ENCODE measurements around the gene CATSPERB.

The CATSPERB gene

GRCh38 chr14:91754819-91755218 lies 22.9 kb upstream of the CATSPERB start:
- Histone ChIP-seq H3K4me3 (ENCODE audit: control insufficient read depth in 1 of 7, extremely low read depth in 1 of 7, insufficient read depth in 4 of 7, low read depth in 2 of 7, low read length in 6 of 7) (no peak overlapping the region), H3K27me3 (replicated peaks in 2 of 5; ENCODE audit: control insufficient read depth in 4 of 5, insufficient read depth in 5 of 5, low read length in 4 of 5) (no peaks in the 10 kb centered on the region), H3K27ac (ENCODE audit: insufficient read depth in 1 of 2, low read depth in 1 of 2, low read length in 2 of 2, poor library complexity in 1 of 2, severe bottlenecking in 2 of 2) (no peak overlapping the region), H3K36me3 (ENCODE audit: control insufficient read depth in 4 of 4, insufficient read depth in 4 of 4, low read length in 3 of 4) (peaks cover 0 to 3% (median 2%) of the 10 kb centered on the region in 4 experiments), H3K9me3 (ENCODE audit: control extremely low read depth in 1 of 5, control insufficient read depth in 4 of 5, insufficient read depth in 2 of 5, low read depth in 1 of 5, low read length in 4 of 5) (peaks cover 0 to 10% (median 0%) of the 10 kb centered on the region in 5 experiments), H3K4me1 (ENCODE audit: control extremely low read depth in 1 of 4, control insufficient read depth in 4 of 4, insufficient read depth in 4 of 4, low read length in 3 of 4) (no peaks in the 10 kb centered on the region)
- no peak for DNase-seq
- CTCF ChIA-PET: no interaction called here
- WGBS (ENCODE audit: insufficient coverage): no CpG with 5 or more reads among the region's 1 CpG
- POLR2A ChIA-PET: no interaction called here

- WGBS (ENCODE audit: insufficient coverage): no CpG with 5 or more reads among the region's 1 CpG
- POLR2A ChIA-PET: no interaction called here
Observed at GRCh38 chr14:91754185-91754584, 22.3 kb upstream of the CATSPERB start.

GRCh38 chr14:91753501-91754128 lies 21.7 kb upstream of the CATSPERB start:
- H3K9me3 ChIP-seq (ENCODE audit: control extremely low read depth in 1 of 5, control insufficient read depth in 4 of 5, insufficient read depth in 2 of 5, low read depth in 1 of 5, low read length in 4 of 5): peaks cover 0 to 3% (median 0%) of the 10 kb centered on the region in 5 experiments
- no peaks in the 10 kb centered on the region for H3K4me1 ChIP-seq (ENCODE audit: control extremely low read depth in 1 of 4, control insufficient read depth in 4 of 4, insufficient read depth in 4 of 4, low read length in 3 of 4)
- no peaks in the 10 kb centered on the region for H3K27me3 ChIP-seq (replicated peaks in 2 of 5; ENCODE audit: control insufficient read depth in 4 of 5, insufficient read depth in 5 of 5, low read length in 4 of 5)
- H3K36me3 ChIP-seq (ENCODE audit: control insufficient read depth in 4 of 4, insufficient read depth in 4 of 4, low read length in 3 of 4): no peaks in the 10 kb centered on the region
- 84% methylated on average over 2 of the region's 4 CpGs for WGBS (ENCODE audit: insufficient coverage)
- no peak overlapping the region for H3K27ac ChIP-seq (ENCODE audit: insufficient read depth in 1 of 2, low read depth in 1 of 2, low read length in 2 of 2, poor library complexity in 1 of 2, severe bottlenecking in 2 of 2)
- no peak overlapping the region for H3K4me3 ChIP-seq (ENCODE audit: control insufficient read depth in 1 of 7, extremely low read depth in 1 of 7, insufficient read depth in 4 of 7, low read depth in 2 of 7, low read length in 6 of 7)
- POLR2A ChIA-PET: no interaction called here
- CTCF ChIA-PET: no interaction called here
- no peak for DNase-seq

More at GRCh38 chr14:91754185-91754584, 22.3 kb upstream of the CATSPERB start:
- Histone ChIP-seq H3K9me3 (ENCODE audit: control extremely low read depth in 1 of 5, control insufficient read depth in 4 of 5, insufficient read depth in 2 of 5, low read depth in 1 of 5, low read length in 4 of 5) (peaks cover 0 to 4% (median 0%) of the 10 kb centered on the region in 5 experiments), H3K27me3 (replicated peaks in 2 of 5; ENCODE audit: control insufficient read depth in 4 of 5, insufficient read depth in 5 of 5, low read length in 4 of 5) (no peaks in the 10 kb centered on the region), H3K27ac (ENCODE audit: insufficient read depth in 1 of 2, low read depth in 1 of 2, low read length in 2 of 2, poor library complexity in 1 of 2, severe bottlenecking in 2 of 2) (no peak overlapping the region), H3K4me3 (ENCODE audit: control insufficient read depth in 1 of 7, extremely low read depth in 1 of 7, insufficient read depth in 4 of 7, low read depth in 2 of 7, low read length in 6 of 7) (no peak overlapping the region), H3K36me3 (ENCODE audit: control insufficient read depth in 4 of 4, insufficient read depth in 4 of 4, low read length in 3 of 4) (peaks cover 0 to under 1% (median 0%) of the 10 kb centered on the region in 4 experiments), H3K4me1 (ENCODE audit: control extremely low read depth in 1 of 4, control insufficient read depth in 4 of 4, insufficient read depth in 4 of 4, low read length in 3 of 4) (no peaks in the 10 kb centered on the region)
- CTCF ChIA-PET: no interaction called here
- DNase-seq: no peak

GRCh38 chr14:91752961-91753360 lies 21.1 kb upstream of the CATSPERB start:
- Histone ChIP-seq H3K27ac (ENCODE audit: insufficient read depth in 1 of 2, low read depth in 1 of 2, low read length in 2 of 2, poor library complexity in 1 of 2, severe bottlenecking in 2 of 2) (no peak overlapping the region), H3K36me3 (ENCODE audit: control insufficient read depth in 4 of 4, insufficient read depth in 4 of 4, low read length in 3 of 4) (no peaks in the 10 kb centered on the region), H3K27me3 (replicated peaks in 2 of 5; ENCODE audit: control insufficient read depth in 4 of 5, insufficient read depth in 5 of 5, low read length in 4 of 5) (no peaks in the 10 kb centered on the region), H3K4me3 (ENCODE audit: control insufficient read depth in 1 of 7, extremely low read depth in 1 of 7, insufficient read depth in 4 of 7, low read depth in 2 of 7, low read length in 6 of 7) (no peak overlapping the region), H3K4me1 (ENCODE audit: control extremely low read depth in 1 of 4, control insufficient read depth in 4 of 4, insufficient read depth in 4 of 4, low read length in 3 of 4) (no peaks in the 10 kb centered on the region), H3K9me3 (ENCODE audit: control extremely low read depth in 1 of 5, control insufficient read depth in 4 of 5, insufficient read depth in 2 of 5, low read depth in 1 of 5, low read length in 4 of 5) (no peaks in the 10 kb centered on the region)
- no peak for DNase-seq
- 88% methylated on average over 1 of the region's 1 CpG for WGBS (ENCODE audit: insufficient coverage)
- ChIA-PET CTCF (no interaction called here), POLR2A (no interaction called here)

GRCh38 chr14:91751719-91752118 lies 19.8 kb upstream of the CATSPERB start:
- ChIA-PET POLR2A (no interaction called here), CTCF (no interaction called here)
- H3K4me1 ChIP-seq (ENCODE audit: control extremely low read depth in 1 of 4, control insufficient read depth in 4 of 4, insufficient read depth in 4 of 4, low read length in 3 of 4): no peaks in the 10 kb centered on the region
- 100% methylated on average over 1 of the region's 2 CpGs for WGBS (ENCODE audit: insufficient coverage)
- no peak for DNase-seq
- no peak overlapping the region for H3K4me3 ChIP-seq (ENCODE audit: control insufficient read depth in 1 of 7, extremely low read depth in 1 of 7, insufficient read depth in 4 of 7, low read depth in 2 of 7, low read length in 6 of 7)
- H3K27ac ChIP-seq (ENCODE audit: insufficient read depth in 1 of 2, low read depth in 1 of 2, low read length in 2 of 2, poor library complexity in 1 of 2, severe bottlenecking in 2 of 2): no peak overlapping the region
- H3K9me3 ChIP-seq (ENCODE audit: control extremely low read depth in 1 of 5, control insufficient read depth in 4 of 5, insufficient read depth in 2 of 5, low read depth in 1 of 5, low read length in 4 of 5): no peaks in the 10 kb centered on the region
- no peaks in the 10 kb centered on the region for H3K27me3 ChIP-seq (replicated peaks in 2 of 5; ENCODE audit: control insufficient read depth in 4 of 5, insufficient read depth in 5 of 5, low read length in 4 of 5)
- no peaks in the 10 kb centered on the region for H3K36me3 ChIP-seq (ENCODE audit: control insufficient read depth in 4 of 4, insufficient read depth in 4 of 4, low read length in 3 of 4)

GRCh38 chr14:91750634-91751198 lies 18.8 kb upstream of the CATSPERB start:
- Histone ChIP-seq H3K4me3 (ENCODE audit: control insufficient read depth in 1 of 7, extremely low read depth in 1 of 7, insufficient read depth in 4 of 7, low read depth in 2 of 7, low read length in 6 of 7) (no peak overlapping the region), H3K36me3 (ENCODE audit: control insufficient read depth in 4 of 4, insufficient read depth in 4 of 4, low read length in 3 of 4) (no peaks in the 10 kb centered on the region), H3K4me1 (ENCODE audit: control extremely low read depth in 1 of 4, control insufficient read depth in 4 of 4, insufficient read depth in 4 of 4, low read length in 3 of 4) (no peaks in the 10 kb centered on the region), H3K27ac (ENCODE audit: insufficient read depth in 1 of 2, low read depth in 1 of 2, low read length in 2 of 2, poor library complexity in 1 of 2, severe bottlenecking in 2 of 2) (no peak overlapping the region), H3K9me3 (ENCODE audit: control extremely low read depth in 1 of 5, control insufficient read depth in 4 of 5, insufficient read depth in 2 of 5, low read depth in 1 of 5, low read length in 4 of 5) (no peaks in the 10 kb centered on the region), H3K27me3 (replicated peaks in 2 of 5; ENCODE audit: control insufficient read depth in 4 of 5, insufficient read depth in 5 of 5, low read length in 4 of 5) (no peaks in the 10 kb centered on the region)
- no peak for DNase-seq
- 100% methylated on average over 2 of the region's 3 CpGs for WGBS (ENCODE audit: insufficient coverage)
- ChIA-PET POLR2A (no interaction called here), CTCF (no interaction called here)

- H3K27ac ChIP-seq (ENCODE audit: insufficient read depth in 1 of 2, low read depth in 1 of 2, low read length in 2 of 2, poor library complexity in 1 of 2, severe bottlenecking in 2 of 2): no peak overlapping the region
- no peaks in the 10 kb centered on the region for H3K36me3 ChIP-seq (ENCODE audit: control insufficient read depth in 4 of 4, insufficient read depth in 4 of 4, low read length in 3 of 4)
- no peak overlapping the region for H3K4me3 ChIP-seq (ENCODE audit: control insufficient read depth in 1 of 7, extremely low read depth in 1 of 7, insufficient read depth in 4 of 7, low read depth in 2 of 7, low read length in 6 of 7)
- H3K9me3 ChIP-seq (ENCODE audit: control extremely low read depth in 1 of 5, control insufficient read depth in 4 of 5, insufficient read depth in 2 of 5, low read depth in 1 of 5, low read length in 4 of 5): no peaks in the 10 kb centered on the region
- ChIA-PET CTCF (no interaction called here), POLR2A (no interaction called here)
- WGBS (ENCODE audit: insufficient coverage): no CpG with 5 or more reads among the region's 2 CpGs
- DNase-seq: no peak
- H3K27me3 ChIP-seq (replicated peaks in 2 of 5; ENCODE audit: control insufficient read depth in 4 of 5, insufficient read depth in 5 of 5, low read length in 4 of 5): no peaks in the 10 kb centered on the region
- H3K4me1 ChIP-seq (ENCODE audit: control extremely low read depth in 1 of 4, control insufficient read depth in 4 of 4, insufficient read depth in 4 of 4, low read length in 3 of 4): no peaks in the 10 kb centered on the region
Observed at GRCh38 chr14:91749868-91750267, 18.0 kb upstream of the CATSPERB start.
